A549 treated with ZK216348 at 1 μM for 4 hours (cell line): ENCODE results near the gene OR2T1. TPM values are rescaled to one million over a fixed set of nuclear protein-coding genes. Genes with fewer than 3 reads are reported as not detected.

Source experiments
- total RNA-seq: library from RNA; stranded (reverse); fragments of 200-300 nt; extraction: Qiagen RNA extraction; gene quantifications from 5 replicates; pipeline ENCODE4 v1.2.3, GENCODE V29; 2022; ENCODE audit warnings: low read depth

OR2T1 gene
- total RNA-seq: not detected in 5 replicates

GRCh38 chr1:248402748-248403147 is at the start of gene OR2T1:
Gene OR2T1 (plus strand): TSS chr1:248403048. CDS start chr1:248406148, 3,100 bp downstream.

GRCh38 chr1:248361121-248361715 is 41.6 kb upstream of the OR2T1 start, which contains the start of gene OR2T4:
Gene OR2T4 (plus strand): TSS chr1:248361665. CDS start chr1:248361665, 0 bp downstream.

GRCh38 chr1:248375446-248375845 is 27.4 kb upstream of the OR2T1 start, which contains the start of gene OR2T6:
Gene OR2T6 (plus strand): TSS chr1:248375746. CDS start chr1:248387609, 11,863 bp downstream.

GRCh38 chr1:248445399-248445798 is 42.6 kb downstream of the OR2T1 start, which contains the start of gene OR2T2:
Gene OR2T2 (plus strand): TSS chr1:248445637. CDS start chr1:248452798, 7,161 bp downstream.

Other genes with a start within 250 kb of the OR2T1 start
- not detected in 5 replicates for gene OR2M2, start 228.2 kb upstream of the OR2T1 start, total RNA-seq
- gene OR2M3, start 205.8 kb upstream of the OR2T1 start, total RNA-seq: not detected in 5 replicates
- gene OR2M4, start 171.6 kb upstream of the OR2T1 start, total RNA-seq: not detected in 5 replicates
- gene OR2T33, start 125.1 kb upstream of the OR2T1 start, total RNA-seq: not detected in 5 replicates
- gene OR2T12, start 99.6 kb upstream of the OR2T1 start, total RNA-seq: not detected in 5 replicates
- not detected in 5 replicates for gene OR2M7, start 78.5 kb upstream of the OR2T1 start, total RNA-seq
- gene OR14C36, start 54.3 kb upstream of the OR2T1 start, total RNA-seq: not detected in 5 replicates
- gene OR2T4, start 41.4 kb upstream of the OR2T1 start, total RNA-seq: not detected in 5 replicates
- gene OR2T6, start 27.3 kb upstream of the OR2T1 start, total RNA-seq: not detected in 5 replicates
- not detected in 5 replicates for gene OR2T2, start 42.6 kb downstream of the OR2T1 start, total RNA-seq
- gene OR2T3, start 70.3 kb downstream of the OR2T1 start, total RNA-seq: not detected in 5 replicates
- not detected in 5 replicates for gene OR2T5, start 85.5 kb downstream of the OR2T1 start, total RNA-seq
- gene OR2G6, start 105.0 kb downstream of the OR2T1 start, total RNA-seq: not detected in 5 replicates
- not detected in 5 replicates for gene OR2T29, start 159.7 kb downstream of the OR2T1 start, total RNA-seq
- gene OR2T34, start 171.7 kb downstream of the OR2T1 start, total RNA-seq: not detected in 5 replicates
- gene OR2T10, start 194.7 kb downstream of the OR2T1 start, total RNA-seq: not detected in 5 replicates
- gene OR2T11, start 232.0 kb downstream of the OR2T1 start, total RNA-seq: not detected in 5 replicates
- not detected in 5 replicates for gene OR2T35, start 242.2 kb downstream of the OR2T1 start, total RNA-seq